Astrocyte of the spinal cord (primary cell): ENCODE results near the gene APOBEC3H.

ENCODE experiments used
- DNase-seq: peaks from one replicate; pipeline ENCODE4 v3.0.0; 2011; ENCODE audit warnings: low read depth, low spot score
- H3K4me3 ChIP-seq: 2 replicates; pipeline ENCODE4 v1.5.1; 2011; ENCODE audit warnings: low read depth, mild to moderate bottlenecking, low read length, moderate library complexity
- in situ Hi-C: cut with HindIII; loops from 2 replicates; pipeline ENCODE4 v1.10.0; 2017; ENCODE audit warnings: low sequenced_read_pairs
- TF ChIP-seq, protein P1 (sequence below): IDR thresholded peaks from 2 replicates; pipeline ENCODE4 v1.5.1; 2012; ENCODE audit warnings: low read depth, mild to moderate bottlenecking, low read length, inconsistent platforms

The APOBEC3H gene

DNA sequence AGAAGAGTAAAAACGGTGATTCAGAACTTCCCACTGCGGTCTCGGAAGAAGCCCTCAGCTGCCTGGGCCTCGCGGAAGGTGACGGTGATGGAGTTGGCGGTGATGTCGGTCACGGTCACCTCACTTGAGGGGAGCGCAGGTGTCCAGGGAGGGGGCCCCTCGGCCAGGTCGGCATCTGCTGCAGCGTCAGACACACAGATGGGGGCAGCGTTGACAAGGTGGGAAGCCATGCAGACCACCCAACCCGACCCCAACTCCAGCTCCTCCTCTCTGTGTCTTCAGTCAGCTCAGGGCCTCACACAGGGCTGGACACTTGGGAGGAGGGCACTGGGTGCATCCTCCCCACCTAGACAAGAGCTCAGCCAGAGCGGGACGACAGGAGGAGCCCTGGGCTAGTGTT, 36.8 kb downstream of the APOBEC3H start:
- TF ChIP-seq, protein P1, sequence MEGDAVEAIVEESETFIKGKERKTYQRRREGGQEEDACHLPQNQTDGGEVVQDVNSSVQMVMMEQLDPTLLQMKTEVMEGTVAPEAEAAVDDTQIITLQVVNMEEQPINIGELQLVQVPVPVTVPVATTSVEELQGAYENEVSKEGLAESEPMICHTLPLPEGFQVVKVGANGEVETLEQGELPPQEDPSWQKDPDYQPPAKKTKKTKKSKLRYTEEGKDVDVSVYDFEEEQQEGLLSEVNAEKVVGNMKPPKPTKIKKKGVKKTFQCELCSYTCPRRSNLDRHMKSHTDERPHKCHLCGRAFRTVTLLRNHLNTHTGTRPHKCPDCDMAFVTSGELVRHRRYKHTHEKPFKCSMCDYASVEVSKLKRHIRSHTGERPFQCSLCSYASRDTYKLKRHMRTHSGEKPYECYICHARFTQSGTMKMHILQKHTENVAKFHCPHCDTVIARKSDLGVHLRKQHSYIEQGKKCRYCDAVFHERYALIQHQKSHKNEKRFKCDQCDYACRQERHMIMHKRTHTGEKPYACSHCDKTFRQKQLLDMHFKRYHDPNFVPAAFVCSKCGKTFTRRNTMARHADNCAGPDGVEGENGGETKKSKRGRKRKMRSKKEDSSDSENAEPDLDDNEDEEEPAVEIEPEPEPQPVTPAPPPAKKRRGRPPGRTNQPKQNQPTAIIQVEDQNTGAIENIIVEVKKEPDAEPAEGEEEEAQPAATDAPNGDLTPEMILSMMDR: no peak
- H3K4me3 ChIP-seq: no peak overlapping the region
- in situ Hi-C loops: no loop called here
- DNase-seq: no peak

DNA sequence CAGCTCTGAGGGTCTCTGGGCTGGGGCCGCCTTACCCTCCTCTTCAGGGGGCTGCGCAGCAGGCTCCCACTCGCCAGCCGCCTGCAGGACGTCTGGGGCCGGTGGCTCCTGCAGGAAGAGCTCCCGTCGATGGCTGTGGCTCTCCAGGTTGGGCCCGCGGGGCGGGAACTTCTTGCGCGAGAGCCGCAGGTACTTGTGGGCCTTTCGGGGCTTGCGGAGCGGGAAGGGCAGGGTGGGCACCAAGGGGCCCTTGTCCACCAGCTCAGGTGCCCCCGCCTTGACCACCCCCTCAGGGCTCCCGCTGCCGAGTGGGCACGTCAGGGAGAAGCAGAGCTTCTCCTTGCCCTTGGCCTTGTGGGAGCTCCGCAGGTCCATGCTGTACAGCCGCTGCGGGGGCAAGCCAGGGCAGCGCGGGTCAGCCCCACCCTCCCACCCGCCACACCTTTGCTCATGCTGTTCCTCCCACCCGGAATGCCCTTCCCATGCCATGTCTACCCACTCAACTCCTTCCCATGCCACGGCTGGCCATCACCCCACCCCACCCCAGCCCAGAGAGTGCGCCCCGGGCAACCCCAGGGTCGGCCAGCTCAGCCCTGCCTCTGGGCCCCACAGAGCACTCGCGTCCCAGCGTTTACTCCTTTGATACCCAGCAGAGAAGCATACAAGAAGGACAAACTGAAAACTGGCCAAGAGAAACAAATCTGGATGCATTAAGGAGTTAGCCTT, 37.5 kb downstream of the APOBEC3H start:
- TF ChIP-seq, protein P1: no peak
- no peak overlapping the region for H3K4me3 ChIP-seq
- DNase-seq: no peak
- in situ Hi-C loops: no loop called here

DNA sequence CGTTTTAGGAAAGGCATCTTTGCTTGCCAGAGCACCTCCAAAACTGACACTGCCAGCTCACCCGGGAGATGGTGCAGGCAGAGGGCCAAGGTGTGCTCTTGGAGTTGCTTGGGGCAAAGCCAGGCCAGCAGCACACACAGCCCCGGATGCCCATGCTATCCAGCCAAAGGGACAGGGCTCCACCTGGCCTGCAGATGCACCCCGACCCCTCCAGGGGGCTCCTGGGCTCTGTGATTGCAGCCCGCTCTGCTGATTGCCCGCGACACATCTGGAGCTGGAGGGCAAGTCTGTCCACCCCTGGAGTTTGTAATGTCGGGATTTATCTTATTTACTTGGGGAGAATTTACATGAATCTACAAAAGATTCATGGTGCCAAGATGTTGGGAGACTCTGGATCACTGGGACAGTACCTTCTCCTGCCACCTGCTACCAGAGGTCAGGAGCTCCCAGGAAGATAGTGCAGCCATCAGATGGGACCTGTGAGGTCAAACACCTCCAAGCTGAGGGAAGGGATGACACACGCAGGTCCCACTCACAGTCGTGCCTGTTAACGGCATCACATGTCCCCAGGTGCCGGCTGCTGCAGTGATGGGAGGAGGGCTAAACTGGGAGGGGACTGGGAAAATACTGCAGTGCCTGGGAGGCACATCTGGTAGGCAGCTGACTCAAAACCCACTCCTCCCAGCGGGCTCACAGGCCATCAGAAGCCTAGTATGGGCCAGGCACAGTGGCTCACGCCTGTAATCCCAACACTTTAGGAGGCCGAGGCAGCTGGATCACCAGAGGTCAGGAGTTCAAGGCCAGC, 38.2 kb downstream of the APOBEC3H start:
- in situ Hi-C loops: no loop called here
- TF ChIP-seq, protein P1: peak; percentile 80
- peak; percentile 31 for DNase-seq
- H3K4me3 ChIP-seq: no peak overlapping the region

DNA sequence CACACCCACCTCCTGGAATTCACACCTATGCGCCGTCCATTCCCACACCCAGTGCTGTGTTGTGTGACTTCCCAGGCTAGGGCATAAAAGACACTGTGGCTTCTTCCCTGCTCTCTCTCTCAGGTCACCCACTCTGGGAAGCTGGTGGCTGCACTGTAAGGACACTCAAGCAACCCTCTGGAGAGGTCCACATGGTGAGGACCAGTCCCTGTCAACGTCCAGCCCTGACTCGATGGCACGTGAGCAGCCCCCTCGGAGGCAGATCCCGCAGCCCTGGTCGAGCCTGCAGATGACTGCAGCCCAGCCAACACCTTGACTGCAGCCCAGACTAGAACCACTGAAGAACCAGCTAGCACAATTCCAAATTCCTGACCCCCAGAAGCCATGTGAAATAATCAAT, 39.3 kb downstream of the APOBEC3H start:
- no peak for DNase-seq
- in situ Hi-C loops: no loop called here
- H3K4me3 ChIP-seq: no peak overlapping the region
- TF ChIP-seq, protein P1: no peak

DNA sequence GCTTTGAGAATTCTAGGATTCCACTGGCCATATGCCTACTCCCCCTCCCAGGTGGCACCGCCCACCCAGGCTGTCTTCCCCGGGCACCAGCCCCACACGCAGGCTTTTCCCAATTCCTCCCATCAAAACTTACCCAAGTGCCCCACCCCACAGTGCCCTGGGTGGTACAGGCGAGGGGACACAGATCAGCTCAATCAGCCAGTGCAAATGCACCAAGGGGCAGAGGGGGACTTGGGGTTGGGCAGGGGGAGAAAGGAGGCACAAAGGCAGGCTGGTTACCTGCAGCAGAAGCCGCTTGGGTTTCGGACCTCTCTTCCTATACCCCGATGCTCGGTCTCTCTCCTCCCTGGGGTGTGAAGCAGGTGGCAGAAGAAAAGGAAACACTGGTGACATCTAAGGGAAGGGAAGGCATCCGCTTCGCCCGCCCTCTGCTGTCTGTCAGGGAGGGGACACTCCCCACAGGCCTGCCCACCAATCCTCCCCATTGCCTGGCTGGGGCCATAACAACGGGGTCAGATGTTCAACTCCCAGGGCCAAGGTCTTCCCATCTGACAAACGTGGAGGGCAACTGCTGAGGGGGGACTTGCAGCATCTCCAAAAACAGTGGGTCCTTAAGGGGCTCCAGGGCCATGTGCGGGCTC, 41.4 kb downstream of the APOBEC3H start:
- TF ChIP-seq, protein P1: no peak
- DNase-seq: no peak
- no peak overlapping the region for H3K4me3 ChIP-seq
- in situ Hi-C loops: no loop called here

DNA sequence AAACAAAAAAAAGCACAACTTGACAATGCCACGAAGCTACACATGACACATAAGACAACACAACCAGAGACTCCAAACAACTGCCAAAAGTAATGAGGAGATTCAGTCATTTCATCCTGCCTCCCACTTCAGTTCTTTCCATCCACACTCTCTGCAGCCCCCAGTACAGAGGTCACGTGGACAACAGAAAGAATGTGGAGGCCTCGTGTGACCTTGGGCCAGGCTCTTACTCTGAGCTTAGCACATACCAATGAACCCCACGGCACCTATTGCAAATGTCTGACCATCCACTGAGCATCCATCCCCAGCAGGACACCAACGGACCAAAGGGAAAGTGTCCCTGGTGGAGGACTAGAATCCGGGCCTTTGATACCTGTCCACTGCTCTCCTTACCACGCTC, 42.9 kb downstream of the APOBEC3H start:
- H3K4me3 ChIP-seq: no peak overlapping the region
- TF ChIP-seq, protein P1: no peak
- in situ Hi-C loops: no loop called here
- DNase-seq: no peak
